HG02884 (cell line): Measurements from ENCODE around the gene TBX18.

Source experiments
- ATAC-seq: cut with Tn5 transposase; IDR thresholded peaks from one replicate; pipeline ENCODE4 v1.9.1; 2021; ENCODE audit warnings: mild to moderate bottlenecking, moderate library complexity; ENCODE audit not compliant: unreplicated experiment

Gene TBX18

DNA sequence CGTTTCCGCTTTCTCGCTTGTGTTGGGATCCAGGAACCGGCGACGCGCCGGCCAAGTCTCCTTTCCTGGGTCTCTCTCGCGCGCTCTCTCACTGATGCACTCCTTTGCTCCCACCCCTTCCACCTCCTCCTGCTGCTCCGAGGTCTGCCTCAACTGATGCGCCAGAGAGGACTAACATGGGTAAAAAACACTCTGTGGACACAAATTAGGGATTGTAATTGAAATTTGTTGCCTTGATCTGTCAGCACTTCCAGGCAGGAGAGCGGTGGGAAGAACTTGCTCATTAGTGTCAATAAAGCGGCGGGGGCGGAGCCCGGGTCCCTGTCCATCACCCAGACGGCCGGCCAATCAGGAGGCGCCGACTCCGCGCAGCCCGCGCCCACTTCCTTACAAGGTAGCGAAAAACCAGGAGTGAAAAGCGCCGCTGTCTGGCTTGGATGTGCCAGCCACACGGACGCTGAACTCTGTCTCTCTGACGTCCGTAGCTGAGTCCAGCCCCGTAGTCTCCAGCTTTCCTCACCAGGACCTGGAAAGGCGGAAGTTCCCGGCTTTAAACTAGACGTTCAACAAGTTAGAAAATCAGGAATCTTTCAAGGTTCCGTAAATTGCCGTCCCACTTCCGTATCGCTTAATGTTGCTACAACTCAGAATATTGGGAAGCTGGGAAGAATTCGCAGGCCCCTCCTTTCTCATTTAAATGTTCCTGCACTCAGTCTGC, at the start of gene TBX18:
TBX18 (minus strand) TSS at position 267 of the 718 bp plus-strand sequence. CDS start 417 bp downstream, outside the sequence.
- ATAC-seq = no peak

DNA sequence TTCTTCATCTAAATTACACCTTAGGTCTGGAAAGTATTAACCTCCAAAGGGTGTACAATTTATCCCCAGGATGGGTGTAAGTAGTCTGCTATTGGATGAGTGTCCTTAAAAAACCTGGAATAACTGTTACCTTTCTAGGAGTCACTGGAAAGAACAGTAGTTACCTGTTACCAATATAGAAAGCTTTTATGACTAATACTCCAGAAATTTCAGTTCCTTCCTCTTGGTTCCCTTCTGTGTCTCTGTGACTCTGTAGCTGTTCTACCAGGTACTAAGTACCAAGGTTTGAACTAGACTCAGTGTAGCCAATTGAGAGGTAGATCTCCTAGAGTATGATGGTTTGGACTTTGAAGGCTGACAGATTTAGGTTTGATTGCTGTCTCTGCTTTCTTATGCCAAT, 47.0 kb upstream of the TBX18 start:
- no peak for ATAC-seq

DNA sequence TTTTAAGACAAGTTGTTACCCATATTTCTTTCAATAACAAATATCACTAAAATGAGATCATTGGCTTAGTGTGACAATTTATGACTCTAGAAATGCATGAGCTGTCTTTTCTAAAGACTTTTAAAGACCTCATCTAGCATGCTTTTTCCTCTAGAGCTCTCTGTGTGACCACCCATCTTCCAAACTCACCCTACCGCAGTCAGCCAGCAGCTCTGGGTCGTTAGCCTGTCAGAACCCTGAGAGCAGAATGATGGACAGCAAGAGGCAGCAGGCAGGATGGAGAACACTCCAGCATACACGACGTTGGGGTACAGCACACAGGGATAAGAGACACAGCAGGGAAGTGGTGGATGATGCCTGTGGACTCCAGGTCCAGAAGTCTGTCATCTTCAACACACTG, 45.1 kb upstream of the TBX18 start:
- ATAC-seq = no peak

DNA sequence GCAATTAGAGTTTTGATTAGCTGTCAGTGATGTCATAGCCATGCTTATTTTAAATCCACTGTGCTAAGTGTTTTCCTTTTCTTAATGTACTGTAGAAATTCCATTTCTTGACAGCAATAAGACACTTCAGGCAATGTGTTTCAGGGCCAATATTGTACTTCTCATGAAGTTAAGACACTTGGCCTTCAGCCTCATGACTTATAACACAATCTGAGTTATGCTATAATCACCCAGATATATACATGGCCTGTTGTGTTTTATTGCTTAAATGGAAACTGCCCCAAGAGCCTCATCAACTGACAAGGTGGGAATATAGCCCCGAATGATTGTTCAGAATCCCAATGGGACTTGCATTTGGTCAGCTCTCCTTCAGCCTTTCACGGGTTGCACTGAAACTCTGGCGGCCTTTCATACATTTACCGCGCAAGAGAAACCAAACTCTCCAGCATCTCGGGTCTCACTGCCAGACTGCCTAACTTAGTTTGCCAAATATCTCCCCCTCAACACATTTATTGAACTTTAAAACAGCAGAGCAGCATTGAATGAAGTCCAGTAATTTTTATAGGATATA, 44.2 kb upstream of the TBX18 start:
- no peak for ATAC-seq

DNA sequence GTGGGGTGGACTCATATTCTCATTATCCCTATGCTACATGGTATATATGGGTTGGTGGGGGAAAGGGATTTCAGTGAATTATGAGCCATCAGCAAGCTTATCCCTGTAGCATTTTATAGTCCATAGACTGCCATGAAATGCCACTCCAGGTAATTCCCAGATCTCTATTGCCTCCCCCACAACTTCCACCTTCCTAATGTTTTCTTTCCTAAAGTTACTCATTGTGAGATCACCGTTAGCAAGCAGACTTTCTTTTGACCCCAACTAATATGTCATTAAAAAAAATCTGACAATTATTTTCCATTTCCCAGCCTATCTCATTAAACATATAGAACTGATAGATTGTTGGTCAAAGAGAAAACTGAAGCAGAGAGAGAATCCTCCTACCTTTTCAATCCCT, 40.7 kb upstream of the TBX18 start:
- ATAC-seq = no peak

DNA sequence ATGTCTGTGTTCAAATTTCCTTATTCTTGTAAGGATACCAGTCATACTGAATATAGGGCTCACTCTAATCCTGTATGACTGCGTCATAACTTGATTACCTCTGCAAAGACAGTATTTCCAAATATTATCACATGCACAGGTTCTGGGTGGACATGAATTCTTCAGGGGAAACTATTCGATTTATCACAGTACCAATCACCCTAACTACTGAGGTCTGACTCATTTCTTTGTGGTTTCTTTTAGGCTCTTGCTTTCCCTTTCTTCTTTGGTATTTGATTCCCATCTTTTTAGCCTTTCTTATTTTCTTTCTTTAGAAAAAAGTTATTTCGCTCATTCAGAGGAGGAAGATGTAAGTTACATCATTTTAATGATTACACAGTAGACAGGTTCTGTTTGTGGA, 40.3 kb upstream of the TBX18 start:
- no peak for ATAC-seq

DNA sequence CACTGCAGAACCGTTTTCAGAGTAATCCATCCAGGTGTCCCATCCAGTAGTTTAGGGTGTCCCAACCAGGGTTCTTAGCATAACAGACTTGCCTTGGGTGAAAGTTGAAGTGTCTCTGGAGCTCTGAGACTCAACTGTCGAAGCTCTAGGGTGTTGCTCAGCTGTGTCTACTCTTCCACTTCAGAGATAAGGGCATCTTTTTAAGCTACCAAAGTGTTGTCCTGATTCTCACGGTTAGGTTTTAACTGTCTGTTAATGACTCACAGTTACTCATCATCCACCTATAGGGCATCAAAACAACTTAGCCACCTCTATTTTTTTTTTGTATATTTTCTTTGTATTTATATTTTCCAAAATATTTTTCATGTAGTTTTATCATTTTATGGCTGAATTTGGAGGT, 36.9 kb upstream of the TBX18 start:
- no peak for ATAC-seq

DNA sequence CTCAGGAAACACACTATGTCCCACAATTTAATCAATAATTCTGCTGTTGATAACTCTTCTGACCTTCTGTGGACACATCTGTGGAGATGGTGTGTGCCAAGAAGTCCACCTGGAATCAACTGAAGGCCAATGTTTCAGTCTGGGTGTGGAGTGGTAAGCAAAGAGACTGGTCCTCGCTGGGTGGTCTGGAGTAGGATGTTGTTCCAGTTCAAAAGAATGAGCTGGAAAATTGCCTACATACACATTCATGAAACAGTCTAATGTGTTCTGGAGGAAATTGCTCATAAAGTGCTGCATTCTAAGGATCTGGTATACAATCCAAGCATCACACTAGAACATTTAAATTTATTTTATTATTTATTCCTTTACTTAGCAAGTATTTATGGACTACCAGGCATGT, 33.9 kb upstream of the TBX18 start:
- ATAC-seq = no peak

DNA sequence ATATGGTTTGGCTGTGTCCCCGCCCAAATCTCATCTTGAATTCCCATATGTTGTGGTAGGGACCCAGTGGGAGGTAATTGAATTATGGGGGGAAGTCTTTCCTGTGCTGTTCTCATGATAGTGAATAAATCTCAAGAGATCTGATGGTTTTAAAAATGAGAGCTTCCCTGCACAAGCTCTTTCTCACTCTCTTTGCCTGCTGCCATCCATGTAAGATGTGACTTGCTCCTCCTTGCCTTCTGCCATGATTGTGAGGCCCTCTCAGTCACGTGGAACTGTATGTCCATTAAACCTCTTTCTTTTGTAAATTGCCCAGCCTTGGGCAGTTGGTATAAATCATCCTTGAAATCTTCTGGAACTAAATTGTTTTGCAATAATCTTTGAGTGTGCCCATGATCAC, 31.9 kb upstream of the TBX18 start:
- ATAC-seq = no peak

DNA sequence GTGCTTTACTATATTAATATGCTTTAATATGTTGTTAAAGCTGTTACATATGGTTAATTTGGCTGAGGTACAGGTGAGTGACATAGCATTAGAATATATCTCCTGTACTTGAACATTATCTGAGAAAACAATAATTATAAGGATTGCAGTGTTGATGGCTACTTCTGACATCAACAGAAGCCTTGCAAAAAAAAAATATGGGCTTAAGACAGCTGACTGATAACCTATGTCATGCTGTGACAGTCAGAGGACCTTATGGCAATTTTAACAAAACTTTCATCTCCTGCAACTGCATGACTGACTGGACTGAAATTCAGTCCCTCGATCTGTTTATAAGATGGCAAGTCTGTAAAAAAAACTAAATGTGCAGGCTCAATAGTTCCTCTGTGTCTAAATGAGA, 27.5 kb upstream of the TBX18 start:
- ATAC-seq = no peak

DNA sequence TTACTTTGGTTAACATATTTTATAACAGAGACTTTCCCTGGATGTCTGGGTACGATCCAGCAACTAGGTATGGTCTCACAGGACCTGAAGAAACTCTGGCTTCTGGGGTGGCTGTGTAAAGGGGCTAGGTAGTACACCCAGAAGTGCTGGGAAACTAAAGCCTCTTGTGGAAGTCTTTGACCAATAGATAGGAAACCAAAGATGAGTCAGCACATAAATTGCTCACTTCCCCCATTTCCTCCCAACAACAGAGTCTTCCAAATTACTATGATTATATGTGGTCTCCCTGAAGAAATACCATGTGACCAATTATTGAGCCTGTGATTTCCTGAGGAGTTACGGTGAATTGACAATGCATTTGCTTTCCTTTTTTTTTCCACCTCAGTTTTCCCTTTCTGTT, 26.8 kb upstream of the TBX18 start:
- ATAC-seq = no peak

DNA sequence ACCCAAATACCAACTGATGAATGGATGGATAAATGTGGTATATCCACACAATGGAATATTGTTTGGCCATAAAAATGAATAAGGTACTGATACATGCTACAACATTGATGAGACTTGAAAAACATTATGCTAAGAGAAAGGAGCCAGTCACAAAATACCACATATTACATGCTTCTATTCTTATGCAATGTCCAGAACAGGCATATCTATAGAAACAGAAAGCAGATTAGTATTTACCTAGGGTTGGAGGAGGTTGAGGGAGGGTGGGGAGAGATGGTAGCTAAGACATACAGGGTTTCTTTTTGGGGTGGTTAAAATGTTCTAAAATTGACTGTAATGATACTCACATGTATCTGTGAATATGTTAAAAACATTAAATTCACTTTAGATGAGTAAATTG, 24.8 kb upstream of the TBX18 start:
- ATAC-seq = no peak

DNA sequence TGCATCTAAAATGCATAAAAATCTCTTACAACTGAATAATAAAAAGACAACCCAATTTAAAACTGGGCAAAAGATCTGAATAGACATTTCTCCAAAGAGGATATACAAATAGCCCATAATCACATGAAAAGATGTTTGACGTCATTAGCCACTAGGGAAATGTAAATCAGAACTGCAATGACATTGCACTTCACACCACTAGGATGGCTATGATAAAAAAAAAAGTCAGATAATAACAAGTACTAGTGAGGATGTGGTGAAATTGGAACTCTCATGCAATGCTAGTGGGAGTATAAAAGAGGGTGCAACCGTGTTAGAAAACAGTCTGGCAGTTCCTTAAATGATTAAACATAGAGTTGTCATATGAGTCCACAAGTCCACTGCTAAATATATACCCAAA, 24.3 kb upstream of the TBX18 start:
- ATAC-seq = no peak

DNA sequence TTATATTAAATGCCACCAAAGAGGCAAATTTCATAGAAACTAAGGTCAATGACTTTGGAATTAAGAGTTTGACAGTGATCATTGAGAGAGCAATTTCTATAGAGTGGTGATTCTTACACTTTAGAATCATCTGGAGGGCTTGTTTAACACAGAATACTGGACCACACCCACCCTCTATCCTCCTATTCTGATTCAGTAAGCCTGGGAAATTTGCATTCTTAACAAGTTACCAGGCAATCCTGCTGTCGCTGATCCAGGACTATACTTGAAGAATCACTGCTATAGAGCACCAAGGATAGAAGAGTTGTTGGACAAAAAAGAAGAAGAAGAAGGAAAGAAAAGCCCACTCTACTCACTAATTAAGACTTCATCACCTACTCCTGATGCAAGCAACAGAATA, 21.3 kb upstream of the TBX18 start:
- ATAC-seq = no peak

DNA sequence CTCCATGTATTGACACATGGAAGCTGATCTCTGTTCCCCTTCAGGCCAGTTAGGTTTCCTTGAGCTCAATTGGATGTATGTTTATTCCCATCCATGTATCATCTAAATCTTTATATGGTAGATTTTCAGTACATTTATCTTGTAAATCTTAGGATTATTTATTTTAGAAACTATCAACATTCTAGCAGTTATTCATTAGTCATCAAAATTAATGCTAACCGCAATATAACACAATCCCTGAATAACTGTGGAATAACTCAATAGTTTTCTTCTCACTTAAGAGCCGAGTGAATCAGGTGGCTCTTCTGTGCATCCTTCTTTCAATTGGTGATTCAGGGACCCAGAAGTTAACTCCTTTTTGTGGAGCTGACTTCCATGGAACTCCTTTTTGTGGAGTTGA, 15.5 kb upstream of the TBX18 start:
- no peak for ATAC-seq

DNA sequence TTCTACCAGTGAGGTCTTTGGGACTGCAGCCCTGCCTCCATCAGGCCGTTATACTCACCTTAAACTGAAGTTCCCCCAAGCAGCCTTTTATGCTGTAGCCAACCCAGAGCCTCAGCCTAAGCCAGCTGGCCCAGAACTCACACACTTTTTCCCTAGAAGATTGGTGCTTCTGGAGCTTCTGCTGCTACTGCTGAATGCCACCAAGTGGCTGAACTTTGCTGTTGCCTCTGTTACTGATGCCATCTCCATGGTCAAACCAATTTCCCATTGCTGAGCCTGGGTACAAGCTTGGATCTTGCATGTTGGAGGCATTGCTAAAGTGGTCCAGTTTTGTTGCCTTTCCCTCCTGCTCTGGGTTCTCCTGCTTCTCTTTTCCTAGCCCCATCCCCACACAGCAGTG, 15.0 kb upstream of the TBX18 start:
- no peak for ATAC-seq

DNA sequence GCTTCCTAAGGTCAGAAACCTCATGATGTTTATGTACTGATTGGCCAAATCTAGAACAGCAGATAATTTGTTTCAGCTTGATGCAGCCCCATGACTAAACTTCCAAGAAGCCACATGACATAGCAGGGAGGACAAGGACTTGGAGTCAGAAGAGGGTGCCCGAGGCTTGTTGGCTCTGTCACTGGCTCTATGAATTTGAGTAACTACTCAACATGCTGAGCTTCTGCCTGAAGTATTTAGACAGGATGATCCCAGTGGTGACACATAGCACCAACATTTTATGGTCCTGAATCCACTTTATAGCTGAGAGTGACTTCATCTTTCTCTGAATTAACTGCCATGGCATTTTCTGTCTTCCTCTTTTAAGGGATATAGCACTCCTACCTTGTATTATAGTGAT, 13.5 kb upstream of the TBX18 start:
- no peak for ATAC-seq

DNA sequence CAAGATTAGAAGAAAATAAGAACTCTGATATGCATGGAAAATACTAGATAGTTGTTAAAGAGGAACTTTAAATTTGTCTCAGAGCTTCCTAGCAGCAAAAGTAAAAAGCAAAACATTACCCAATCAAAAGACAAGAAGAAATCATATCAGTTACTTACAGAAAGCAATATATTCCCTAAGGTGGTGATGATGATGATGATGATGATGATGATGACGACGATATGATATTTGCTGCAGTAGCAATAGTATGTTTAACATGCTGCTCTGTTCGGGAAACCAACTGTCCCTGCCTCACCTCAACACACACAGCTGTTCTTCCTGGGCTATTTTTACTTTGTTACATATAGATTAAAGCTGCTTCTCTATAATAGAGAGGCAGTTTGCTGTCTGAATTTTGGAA, 12.0 kb upstream of the TBX18 start:
- ATAC-seq = no peak

DNA sequence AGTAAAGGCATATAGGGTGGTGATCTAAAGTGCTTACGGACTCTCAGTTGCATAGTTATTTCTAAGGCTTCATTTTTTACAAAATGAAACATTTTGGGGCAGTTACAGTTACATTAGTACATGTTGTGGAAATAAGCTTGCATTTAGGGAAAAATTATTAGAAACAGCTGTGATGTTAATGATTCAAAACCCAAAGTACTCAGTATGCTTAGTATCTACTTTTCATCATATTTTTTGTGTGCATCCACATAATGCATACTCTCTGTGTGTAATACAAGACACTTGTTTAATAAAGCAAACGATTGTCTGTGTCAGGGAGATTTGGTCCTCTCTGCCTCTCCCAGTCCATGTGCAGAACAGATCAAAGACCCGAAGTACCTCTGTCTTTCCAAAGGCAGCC, 11.4 kb upstream of the TBX18 start:
- no peak for ATAC-seq

DNA sequence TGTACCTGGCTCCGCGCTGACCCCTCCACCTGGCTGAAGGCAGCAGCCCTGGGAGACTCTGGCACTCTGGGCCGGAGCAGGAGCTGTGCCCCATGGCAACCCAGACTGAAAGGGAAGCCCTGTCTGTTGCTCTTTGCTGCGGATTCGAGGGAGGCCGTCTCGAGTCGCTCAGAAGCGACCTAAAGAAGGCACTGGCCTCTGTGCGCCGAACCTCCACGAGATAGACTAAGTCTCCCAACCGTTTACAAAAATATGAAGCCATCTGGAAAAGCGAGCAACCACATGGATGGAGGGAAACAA, 10.5 kb upstream of the TBX18 start:
- ATAC-seq = no peak

DNA sequence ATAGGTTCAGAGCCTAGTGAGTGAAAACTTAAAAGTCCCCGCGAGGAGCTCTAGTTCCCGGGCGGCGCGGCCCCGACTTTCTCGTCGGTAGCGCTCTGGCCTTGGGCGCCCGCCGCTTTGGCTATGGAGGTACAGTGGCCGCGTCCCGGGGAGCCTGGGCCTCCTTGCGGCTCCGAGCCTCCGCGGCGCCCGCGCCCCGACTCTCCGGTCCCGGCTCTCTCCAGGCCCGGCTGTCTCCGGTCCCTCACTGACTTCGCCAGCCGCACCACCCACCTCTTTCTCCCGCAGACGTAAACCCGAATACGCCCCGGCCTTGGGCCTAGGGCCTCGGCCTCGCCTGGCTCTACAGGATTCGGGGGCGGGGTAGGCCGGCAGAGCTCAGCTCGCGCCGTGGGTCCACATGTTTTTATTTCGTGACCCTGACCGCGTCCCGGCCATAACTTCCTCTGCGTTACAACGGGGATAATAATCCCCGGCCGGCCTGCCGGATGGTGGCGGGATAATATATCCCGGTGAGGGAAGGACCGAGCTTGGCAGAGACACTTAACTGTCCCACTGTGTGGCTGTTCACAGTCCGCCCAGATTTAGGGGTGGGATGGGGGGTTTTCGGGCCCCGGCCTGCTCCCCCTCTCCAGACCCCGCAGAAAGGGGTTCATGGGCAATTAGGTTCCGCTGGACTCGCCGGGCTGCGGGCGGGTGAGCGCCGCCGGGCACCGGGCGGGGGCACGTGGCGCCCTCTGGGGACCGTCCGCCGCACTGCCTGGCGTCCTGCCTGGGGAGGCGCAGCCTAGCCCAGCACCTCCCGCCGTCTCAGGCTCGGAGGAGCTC, 10.0 kb upstream of the TBX18 start:
- ATAC-seq = no peak

DNA sequence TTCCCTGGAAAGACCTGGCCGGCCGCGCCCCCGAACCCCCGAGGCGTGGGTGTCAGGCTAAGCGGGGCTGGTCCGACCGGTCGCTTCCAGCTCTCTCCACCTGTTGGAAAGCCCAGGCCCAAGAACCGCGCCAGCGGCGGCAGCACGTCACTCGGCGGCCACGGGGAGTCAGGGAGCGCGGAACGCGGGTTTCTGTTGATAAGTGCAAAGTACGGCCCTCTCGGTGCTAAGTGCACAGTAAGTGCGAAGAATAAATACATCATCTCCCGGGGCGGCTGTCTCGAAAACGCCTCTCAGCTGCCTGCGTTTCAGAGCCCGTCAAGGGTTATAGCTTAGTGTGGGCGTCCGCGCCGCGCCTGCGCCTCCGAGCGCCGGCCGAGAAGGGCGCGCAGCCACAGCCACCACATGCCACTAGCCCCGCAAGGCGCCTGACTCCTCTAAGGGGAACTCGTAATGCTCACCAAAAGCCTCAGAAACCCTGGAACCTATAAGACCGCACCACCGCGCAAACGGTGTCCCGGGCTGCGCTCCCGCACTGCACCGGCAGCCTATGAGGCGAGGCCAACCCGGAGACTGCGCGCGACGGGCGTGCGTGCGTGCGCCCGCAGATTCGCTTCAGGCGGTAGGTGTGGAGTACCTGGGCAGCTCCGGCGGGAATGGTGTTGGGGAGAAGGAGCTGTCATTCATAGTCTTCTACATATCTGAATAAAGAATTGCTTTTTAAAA, 9.2 kb upstream of the TBX18 start:
- ATAC-seq = no peak
